NCI-H2081 (cell line): ENCODE data around the gene GBF1.
"Not testable (repeated sequence)": the region's sequence is repeated elsewhere in the genome, so short reads cannot be mapped to it uniquely, and the experiment has no call there.

ENCODE experiments used
- DNase-seq, 2 experiments: peaks; one replicate each; lab custom pipeline; 2025; lab: John Stamatoyannopoulos, UW

GBF1 gene

DNA sequence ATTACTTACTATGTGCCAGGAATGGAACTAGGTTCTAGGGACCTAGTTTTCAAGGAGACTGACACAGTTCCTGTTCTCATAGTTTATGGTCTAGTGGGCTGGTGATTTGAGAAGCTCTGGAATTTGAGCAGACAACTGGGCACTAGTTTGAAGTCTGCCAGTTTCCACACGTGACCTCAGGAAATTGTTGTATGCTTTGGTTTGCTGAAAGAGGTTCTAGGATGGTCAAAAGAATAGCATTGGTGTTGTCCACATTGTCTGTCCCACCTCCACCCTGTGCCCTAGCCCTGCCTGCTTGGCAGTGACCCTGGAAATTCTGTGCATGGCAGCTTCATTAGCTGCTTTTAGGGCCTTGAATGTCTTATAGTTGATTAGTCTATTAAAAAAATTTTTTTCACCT is 28.7 kb downstream of the GBF1 start:
- DNase-seq, result no peak

- no peak for DNase-seq
These were observed 30.0 kb downstream of the GBF1 start for GRCh38 chr10:102275343-102275742.

GRCh38 chr10:102279104-102279503 is 33.8 kb downstream of the GBF1 start:
- DNase-seq, result no peak

DNA sequence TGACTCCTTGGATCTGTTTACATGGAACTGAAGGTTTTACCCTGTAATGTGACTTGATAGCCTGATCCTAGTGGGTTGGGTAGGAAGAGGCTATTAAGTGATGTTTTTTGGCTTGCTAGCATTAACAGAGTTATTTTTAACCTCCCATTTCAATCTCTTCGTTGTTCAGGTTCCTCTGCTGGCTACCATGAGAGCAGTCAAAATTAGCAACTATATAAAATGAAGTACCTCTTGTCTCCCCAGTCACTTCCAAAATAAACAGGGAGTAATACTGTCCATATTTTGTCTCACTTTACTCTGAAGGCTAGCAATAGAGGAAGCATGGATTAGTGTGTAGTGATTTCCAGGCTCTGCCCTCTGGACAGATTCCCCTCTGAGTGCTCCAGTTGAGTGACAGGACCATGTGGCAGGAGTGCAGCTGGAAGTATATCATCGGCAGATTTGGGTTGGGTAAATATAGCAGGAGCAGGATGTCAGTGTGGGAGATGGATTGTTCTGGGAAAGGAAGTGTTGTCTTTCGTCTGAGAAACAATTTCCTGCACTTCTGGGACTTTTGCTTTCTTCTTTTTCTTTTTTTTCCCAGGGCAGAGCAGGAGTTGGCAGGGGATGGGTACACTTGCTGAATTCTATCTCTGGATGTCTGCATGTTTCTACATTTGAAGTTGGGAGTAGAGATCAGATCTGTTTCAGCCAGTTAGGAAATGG is 35.2 kb downstream of the GBF1 start:
- DNase-seq, result peak in 1 of 2 experiments; percentile 21

DNA sequence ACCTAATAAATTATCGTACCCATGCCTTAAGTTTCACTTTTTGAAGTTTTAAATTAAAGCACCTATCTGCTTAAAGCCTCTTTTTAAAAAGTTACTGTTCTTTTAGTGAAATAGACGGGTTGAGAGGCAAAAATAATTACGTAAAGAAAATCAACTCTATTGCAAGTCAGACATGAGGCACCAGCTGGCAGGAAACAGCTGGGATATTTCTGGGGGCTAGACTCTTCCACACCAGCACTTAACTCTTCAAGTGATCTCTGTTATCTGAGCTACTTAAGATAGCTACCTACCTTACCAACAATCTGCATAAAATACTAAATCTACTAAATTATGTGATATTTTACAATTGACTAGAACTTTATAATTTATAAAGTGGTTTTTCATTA is 35.8 kb downstream of the GBF1 start:
- peak in 1 of 2 experiments; percentile 1 for DNase-seq

DNA sequence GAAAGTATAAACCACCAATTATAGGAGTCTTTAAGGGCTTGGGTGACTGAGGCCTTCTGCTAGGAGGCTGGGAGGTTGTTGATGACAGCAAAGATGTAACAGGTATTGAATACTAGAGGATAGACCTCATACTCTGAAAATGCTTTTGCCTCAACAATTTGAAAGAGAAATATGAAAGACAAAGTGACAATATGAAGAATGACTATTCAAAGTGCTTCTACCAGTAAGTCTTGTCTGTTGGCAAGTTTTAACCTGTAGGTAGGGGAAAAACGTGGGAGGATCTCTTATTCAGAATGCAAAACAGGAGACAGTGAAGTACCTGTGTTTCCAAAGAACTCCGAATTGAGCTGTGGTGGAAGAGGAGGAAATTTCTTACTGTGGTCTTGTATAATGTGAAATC is 38.2 kb downstream of the GBF1 start:
- DNase-seq, result no peak

- no peak for DNase-seq
These were observed 38.6 kb downstream of the GBF1 start for GRCh38 chr10:102283890-102284289.

DNA sequence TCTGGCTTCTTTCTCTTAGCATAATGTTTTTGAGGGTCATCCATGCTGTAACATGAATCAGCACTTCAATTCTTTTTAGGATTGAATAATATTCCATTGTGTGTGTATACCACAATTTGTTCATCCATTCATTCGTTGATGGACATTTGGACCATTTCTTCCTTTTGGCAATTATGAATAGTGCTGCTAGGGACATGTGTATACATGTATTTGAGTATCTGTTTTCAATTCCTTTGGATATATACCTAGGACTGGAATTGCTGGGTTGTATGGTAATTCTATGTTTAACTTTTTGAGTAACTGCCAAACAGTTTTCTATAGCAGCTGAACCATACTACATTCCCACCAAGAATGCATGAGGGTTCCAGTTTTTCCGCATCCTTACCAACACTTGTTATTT is 39.2 kb downstream of the GBF1 start:
- DNase-seq, result no peak

DNA sequence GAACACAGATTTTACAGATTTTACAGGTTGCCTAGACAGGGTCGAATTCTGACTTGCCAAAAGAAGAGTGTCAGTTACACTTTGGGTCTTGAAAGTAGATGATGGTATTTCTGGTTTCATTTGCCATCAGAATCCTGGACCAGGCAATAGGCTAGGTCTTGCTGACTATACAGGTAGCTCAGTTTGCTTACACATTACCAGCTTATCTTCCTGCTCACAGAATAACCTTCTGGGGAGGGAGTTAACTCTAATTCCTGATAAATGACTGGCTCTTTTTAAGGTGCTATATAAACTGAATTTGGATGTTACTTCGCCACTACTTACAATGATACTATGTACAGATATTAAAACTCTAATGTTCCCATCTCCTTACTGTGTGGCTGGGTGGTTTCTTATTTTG is 39.8 kb downstream of the GBF1 start:
- no peak for DNase-seq

GRCh38 chr10:102286216-102286615 is 40.9 kb downstream of the GBF1 start:
- DNase-seq, result no peak

GRCh38 chr10:102287538-102287937 is 42.2 kb downstream of the GBF1 start:
- no peak for DNase-seq

GRCh38 chr10:102287991-102288390 is 42.7 kb downstream of the GBF1 start:
- DNase-seq, result no peak

DNA sequence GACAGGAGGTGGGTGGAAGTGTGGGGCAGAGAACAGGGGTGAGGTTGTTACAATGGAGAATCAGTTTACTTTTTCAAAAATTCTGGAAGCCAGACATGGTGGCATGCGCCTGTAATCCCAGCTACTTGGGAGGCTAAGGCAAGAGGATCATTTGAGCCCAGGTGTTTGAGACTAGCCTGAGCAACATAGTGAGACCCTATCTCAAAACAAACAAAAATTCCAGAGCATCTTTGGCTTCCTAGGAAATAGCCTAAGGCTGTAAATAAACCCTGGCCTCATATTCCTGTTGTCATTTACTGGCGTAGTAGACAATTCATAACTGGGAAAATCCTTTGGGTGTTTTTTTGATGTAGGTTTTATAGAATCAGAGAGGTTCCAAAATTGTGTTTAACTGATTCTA is 44.0 kb downstream of the GBF1 start:
- no peak for DNase-seq

GRCh38 chr10:102289840-102290239 is 44.5 kb downstream of the GBF1 start:
- no peak for DNase-seq

DNA sequence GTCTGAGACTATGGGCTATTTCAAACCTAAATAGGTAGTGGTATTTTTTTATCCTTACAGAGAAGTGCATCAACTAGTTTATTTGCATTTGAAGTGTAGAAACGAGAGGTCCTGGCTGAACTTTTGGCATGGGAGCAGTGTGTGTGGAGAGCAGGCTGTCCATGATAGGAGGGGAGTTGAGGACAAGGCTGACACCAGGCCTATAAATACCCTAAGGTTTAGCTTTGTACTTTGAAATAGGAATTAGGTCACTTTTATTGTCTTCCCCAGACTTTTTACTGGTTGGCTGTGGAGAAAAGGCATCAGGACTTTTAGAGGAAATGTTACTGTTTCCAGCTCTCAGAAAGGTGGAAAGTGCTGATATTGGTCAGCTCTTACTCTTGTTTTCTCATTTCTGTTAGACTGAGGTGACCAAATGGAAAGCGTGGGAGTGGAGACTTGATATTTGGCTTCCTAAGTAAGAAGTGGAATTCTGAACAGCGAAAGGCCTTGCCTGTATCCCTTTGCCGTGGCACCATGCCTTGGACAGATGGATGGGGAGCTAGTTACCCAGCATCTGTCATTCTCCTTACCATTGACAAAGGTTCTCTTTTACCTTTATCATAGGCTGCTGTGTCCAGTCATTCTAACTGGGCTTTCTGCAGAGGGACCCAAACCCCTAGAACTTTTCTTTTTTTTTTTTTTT is 46.0 kb downstream of the GBF1 start:
- DNase-seq, result no peak

- DNase-seq, result no peak
These were observed 51.8 kb downstream of the GBF1 start for GRCh38 chr10:102297101-102297500.

- DNase-seq, result no peak
These were observed 53.6 kb downstream of the GBF1 start for GRCh38 chr10:102298899-102299298.

GRCh38 chr10:102299873-102300272 is 54.5 kb downstream of the GBF1 start:
- DNase-seq, result no peak

DNA sequence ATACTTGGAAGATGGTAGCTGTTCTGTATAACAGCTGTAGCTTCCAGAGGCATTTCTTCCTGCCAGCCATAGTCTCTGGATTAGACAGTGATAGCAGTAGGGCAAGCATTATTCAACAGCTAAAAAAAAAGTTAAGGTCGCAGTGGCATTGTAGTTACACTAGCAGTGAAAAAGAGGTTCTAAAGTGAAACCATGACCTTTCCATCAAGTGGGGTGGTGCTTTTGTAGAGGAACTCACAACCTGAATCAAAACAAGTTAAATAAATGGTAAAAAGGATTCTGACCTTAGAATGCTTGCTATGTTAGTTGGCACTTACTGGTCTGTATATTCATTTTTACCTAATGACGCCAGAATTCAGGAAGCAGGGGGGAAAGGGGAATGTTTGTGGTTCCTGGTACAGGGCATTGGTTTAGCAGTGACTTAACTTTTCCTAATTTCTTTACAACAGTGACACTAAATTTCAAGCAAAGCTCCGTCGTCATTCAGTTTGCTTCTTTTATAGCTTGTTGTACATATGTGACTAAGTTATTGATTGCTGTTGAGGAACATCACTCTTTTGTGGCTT is 55.0 kb downstream of the GBF1 start:
- DNase-seq, result no peak

GRCh38 chr10:102300912-102301311 is 55.6 kb downstream of the GBF1 start:
- not testable (repeated sequence) for DNase-seq

- not testable (repeated sequence) for DNase-seq
These were observed 56.0 kb downstream of the GBF1 start for GRCh38 chr10:102301332-102301731.

- no peak for DNase-seq
These were observed 57.3 kb downstream of the GBF1 start for GRCh38 chr10:102302611-102303010.

- no peak for DNase-seq
These were observed 60.7 kb downstream of the GBF1 start for GRCh38 chr10:102306006-102306405.
